ENCODE measurements around the gene ZNF234. TPM values are rescaled to one million over a fixed set of nuclear protein-coding genes. Genes with fewer than 3 reads are reported as not detected.

Gene ZNF234
- total RNA-seq, 1 experiment from 2014 or later: 7.5 TPM

- TF ChIP-seq ZNF532 (CRISPR knock-in tag; IDR thresholded peaks at IDR 0.05; ENCODE audit: borderline replicate concordance): no peak
- no peak for TF ChIP-seq PREB (CRISPR knock-in tag; IDR thresholded peaks at IDR 0.05; ENCODE audit: borderline replicate concordance)
- TF ChIP-seq ARID4B (CRISPR knock-in tag; IDR thresholded peaks at IDR 0.05; ENCODE audit: borderline replicate concordance): no peak
- no peak for TF ChIP-seq NFYB (CRISPR knock-in tag; conservative IDR thresholded peaks at IDR 0.05; ENCODE audit: low read depth)
- no peak for TF ChIP-seq CREM (CRISPR knock-in tag; IDR thresholded peaks at IDR 0.05)
- TF ChIP-seq KAT7 (CRISPR knock-in tag; IDR thresholded peaks at IDR 0.05; ENCODE audit: borderline replicate concordance): no peak
Measured at GRCh38 chr19:44151491-44151890, 10.1 kb downstream of the ZNF234 start (continued).

GRCh38 chr19:44156475-44156874 is 15.1 kb downstream of the ZNF234 start:
- ChIA-PET POLR2A (no interaction called here), CTCF (no interaction called here)
- peaks cover 9% of the 10 kb centered on the region for H3K27me3 Mint-ChIP-seq (ENCODE audit: low read depth)
- ATAC-seq (no peak), DNase-seq (ENCODE audit: low spot score) (no peak)
- no peak for TF ChIP-seq GRHL2 (CRISPR knock-in tag; IDR thresholded peaks at IDR 0.05; ENCODE audit: insufficient replicate concordance, severe bottlenecking)
- TF ChIP-seq ZNF138 (CRISPR knock-in tag; conservative IDR thresholded peaks at IDR 0.05): no peak
- TF ChIP-seq SP1 (CRISPR knock-in tag; conservative IDR thresholded peaks at IDR 0.05): no peak
- TF ChIP-seq MXD4 (CRISPR knock-in tag; IDR thresholded peaks at IDR 0.05; ENCODE audit: borderline replicate concordance): no peak
- TF ChIP-seq NFE2L1 (CRISPR knock-in tag; IDR thresholded peaks at IDR 0.05): no peak
- TF ChIP-seq ETV6 (CRISPR knock-in tag; IDR thresholded peaks at IDR 0.05): no peak
- TF ChIP-seq ARID4B (CRISPR knock-in tag; IDR thresholded peaks at IDR 0.05; ENCODE audit: borderline replicate concordance): no peak
- no peak for TF ChIP-seq ZBTB43 (CRISPR knock-in tag; IDR thresholded peaks at IDR 0.05)
- H3K4me3 Mint-ChIP-seq: no peak overlapping the region
- H3K27ac Mint-ChIP-seq: no peak overlapping the region
- H3K36me3 Mint-ChIP-seq: peaks cover 53% of the 10 kb centered on the region
- peaks cover 40% of the 10 kb centered on the region for H3K9me3 Mint-ChIP-seq
- no peaks in the 10 kb centered on the region for H3K4me1 Mint-ChIP-seq

All from WTC11 (cell line).